SIG-M5 (cell line): ENCODE results near the gene CHRNA4.

ENCODE experiments used
- DNase-seq: peaks from one replicate; lab custom pipeline; 2025; lab: John Stamatoyannopoulos, UW

Gene CHRNA4

GRCh38 chr20:63320041-63320511 is 41.1 kb downstream of the CHRNA4 start:
- no peak for DNase-seq

- DNase-seq: no peak
Observed at GRCh38 chr20:63319164-63320040, 41.7 kb downstream of the CHRNA4 start.

GRCh38 chr20:63318391-63319163 is 42.6 kb downstream of the CHRNA4 start:
- DNase-seq: no peak

DNA sequence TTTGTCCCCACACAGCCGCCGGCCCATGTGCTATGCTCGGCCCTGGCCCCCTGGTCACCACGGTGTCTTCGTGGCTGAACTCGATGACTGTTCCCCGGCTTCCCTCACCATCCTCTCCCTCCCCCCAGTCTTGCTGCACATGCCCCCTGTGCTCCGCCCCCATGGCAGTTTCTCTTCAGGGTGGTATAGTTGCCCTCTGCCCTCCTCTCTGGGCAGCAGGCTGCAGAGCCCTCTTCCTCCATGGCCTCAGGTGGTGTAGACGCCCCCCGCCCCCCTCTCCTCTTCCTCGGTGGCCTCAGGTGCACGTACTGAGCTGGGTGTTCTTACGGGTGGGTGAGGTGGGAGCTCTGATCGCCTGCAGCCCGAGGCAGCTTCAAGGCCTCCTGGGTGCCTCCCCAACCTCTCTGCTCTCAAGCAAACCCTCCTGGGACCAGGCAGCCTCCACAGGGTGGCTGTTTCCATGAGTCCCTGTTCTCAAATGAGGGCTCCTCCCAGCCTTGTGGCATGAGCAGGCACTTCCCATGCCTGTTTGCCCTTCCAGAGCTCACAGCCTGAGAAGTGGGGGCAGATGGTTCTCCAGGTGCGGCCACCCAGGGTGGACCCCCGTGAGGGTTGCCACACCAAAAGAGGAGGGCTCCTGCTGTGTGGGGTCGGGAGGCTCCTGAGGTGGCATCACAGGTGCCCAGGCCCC is 43.4 kb downstream of the CHRNA4 start:
- no peak for DNase-seq

- DNase-seq: no peak
Observed at GRCh38 chr20:63317061-63317460, 44.1 kb downstream of the CHRNA4 start.

- no peak for DNase-seq
Observed at GRCh38 chr20:63316502-63316921, 44.6 kb downstream of the CHRNA4 start.

GRCh38 chr20:63315731-63316491 is 45.2 kb downstream of the CHRNA4 start:
- DNase-seq: no peak

GRCh38 chr20:63315240-63315689 is 45.9 kb downstream of the CHRNA4 start:
- DNase-seq: no peak

- no peak for DNase-seq
Observed at GRCh38 chr20:63314566-63315239, 46.4 kb downstream of the CHRNA4 start.

GRCh38 chr20:63314015-63314471 is 47.1 kb downstream of the CHRNA4 start:
- no peak for DNase-seq

GRCh38 chr20:63313349-63314014 is 47.7 kb downstream of the CHRNA4 start:
- DNase-seq: no peak

DNA sequence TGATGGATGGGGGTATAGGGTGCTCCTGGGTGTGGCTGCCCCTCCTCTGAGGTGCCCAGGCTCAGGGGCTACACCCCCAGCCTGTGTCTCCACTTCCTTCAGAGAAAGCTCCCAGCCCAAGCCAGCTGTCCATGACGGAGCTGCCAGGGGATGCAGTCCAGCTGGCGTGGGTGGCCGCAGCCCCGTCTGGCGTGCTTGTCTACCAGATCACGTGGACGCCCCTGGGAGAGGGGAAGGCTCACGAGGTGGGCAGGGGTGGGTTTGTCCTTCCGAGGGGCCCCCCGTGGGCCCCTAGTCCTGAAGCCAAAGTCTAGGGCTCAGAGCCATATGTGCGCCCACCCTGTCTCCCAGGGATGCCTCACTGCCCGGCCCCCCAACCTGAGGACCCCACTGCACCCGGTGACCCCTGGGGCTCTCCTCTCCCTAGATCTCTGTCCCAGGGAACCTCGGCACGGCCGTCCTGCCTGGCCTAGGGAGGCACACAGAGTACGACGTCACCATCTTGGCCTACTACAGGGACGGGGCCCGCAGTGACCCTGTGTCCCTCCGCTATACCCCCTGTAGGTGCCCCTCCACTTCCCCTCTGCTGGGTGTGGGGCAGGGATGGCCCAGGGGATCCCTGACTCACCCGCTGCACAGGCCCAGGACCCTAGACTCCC is 48.3 kb downstream of the CHRNA4 start:
- DNase-seq: no peak

DNA sequence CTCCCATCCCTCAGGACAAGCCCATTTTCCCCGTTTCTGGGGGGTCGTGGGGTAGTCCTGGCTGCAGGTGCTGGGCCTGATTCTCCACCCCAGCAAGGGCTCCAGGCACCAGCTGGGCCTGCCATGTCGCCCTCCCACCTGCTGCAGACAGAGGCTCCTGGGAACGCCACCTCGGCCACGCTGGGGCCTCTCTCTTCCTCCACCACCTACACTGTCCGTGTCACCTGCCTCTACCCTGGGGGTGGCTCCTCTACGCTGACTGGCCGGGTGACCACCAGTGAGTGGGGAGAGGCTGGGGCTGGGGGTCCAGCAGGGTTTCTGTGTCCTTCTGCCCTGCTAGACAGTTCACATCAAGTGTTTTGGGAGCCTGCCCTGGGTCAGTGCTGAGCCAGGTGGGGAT is 48.9 kb downstream of the CHRNA4 start:
- DNase-seq: no peak

DNA sequence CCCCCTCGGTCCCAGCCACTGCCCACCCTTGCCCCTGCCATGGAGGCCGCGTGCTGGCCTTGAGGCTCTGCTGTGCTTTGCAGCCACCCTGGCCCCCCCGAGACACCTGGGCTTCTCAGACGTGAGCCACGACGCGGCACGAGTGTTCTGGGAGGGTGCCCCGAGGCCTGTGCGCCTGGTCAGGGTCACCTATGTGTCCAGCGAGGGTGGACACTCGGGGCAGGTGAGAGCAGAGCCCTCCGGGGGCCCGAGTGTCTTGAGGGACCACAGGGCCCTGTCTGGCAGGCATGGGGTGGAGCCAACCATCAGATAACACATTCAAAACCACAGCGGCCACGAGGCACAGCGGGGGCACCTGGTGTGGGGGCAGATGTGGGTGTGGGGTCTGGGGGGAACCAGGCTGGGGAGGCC is 49.3 kb downstream of the CHRNA4 start:
- no peak for DNase-seq

- no peak for DNase-seq
Observed at GRCh38 chr20:63311186-63311832, 49.8 kb downstream of the CHRNA4 start.

- DNase-seq: no peak
Observed at GRCh38 chr20:63310265-63310991, 50.7 kb downstream of the CHRNA4 start.

- DNase-seq: no peak
Observed at GRCh38 chr20:63309261-63310071, 51.7 kb downstream of the CHRNA4 start.
